HG03159 (cell line): ENCODE data around the gene MBNL2.

Experiments
- ATAC-seq: cut with Tn5 transposase; IDR thresholded peaks from one replicate; pipeline ENCODE4 v1.9.1; 2021; ENCODE audit warnings: mild to moderate bottlenecking, moderate library complexity; ENCODE audit not compliant: unreplicated experiment

MBNL2 gene

GRCh38 chr13:97319113-97319720, 97.1 kb downstream of the MBNL2 start:
- ATAC-seq: no peak

- ATAC-seq: no peak
These were observed 99.0 kb downstream of the MBNL2 start for GRCh38 chr13:97321101-97321500.

GRCh38 chr13:97321616-97322321, 99.6 kb downstream of the MBNL2 start:
- ATAC-seq: no peak

- no peak for ATAC-seq
These were observed 100.7 kb downstream of the MBNL2 start for GRCh38 chr13:97322740-97323342.

- ATAC-seq: no peak
These were observed 102.0 kb downstream of the MBNL2 start for GRCh38 chr13:97324115-97324514.

GRCh38 chr13:97325738-97326137, 103.6 kb downstream of the MBNL2 start:
- no peak for ATAC-seq

GRCh38 chr13:97327086-97327485, 105.0 kb downstream of the MBNL2 start:
- ATAC-seq: no peak

GRCh38 chr13:97327506-97328221, 105.5 kb downstream of the MBNL2 start:
- no peak for ATAC-seq

GRCh38 chr13:97328222-97328790, 106.2 kb downstream of the MBNL2 start:
- ATAC-seq: no peak

GRCh38 chr13:97329331-97329730, 107.2 kb downstream of the MBNL2 start:
- ATAC-seq: no peak

GRCh38 chr13:97330448-97330847, 108.3 kb downstream of the MBNL2 start:
- ATAC-seq: no peak

- no peak for ATAC-seq
These were observed 110.6 kb downstream of the MBNL2 start for GRCh38 chr13:97332742-97333141.

GRCh38 chr13:97333983-97334382, 111.8 kb downstream of the MBNL2 start:
- no peak for ATAC-seq

- no peak for ATAC-seq
These were observed 112.6 kb downstream of the MBNL2 start for GRCh38 chr13:97334690-97335089.

- ATAC-seq: no peak
These were observed 113.5 kb downstream of the MBNL2 start for GRCh38 chr13:97335488-97336134.

GRCh38 chr13:97337985-97338499, 115.9 kb downstream of the MBNL2 start:
- ATAC-seq: no peak

GRCh38 chr13:97338571-97338970, 116.4 kb downstream of the MBNL2 start:
- no peak for ATAC-seq

- ATAC-seq: no peak
These were observed 117.2 kb downstream of the MBNL2 start for GRCh38 chr13:97339019-97339987.

- ATAC-seq: peak; percentile 48
These were observed 118.0 kb downstream of the MBNL2 start for GRCh38 chr13:97339988-97340749.
